ENCODE data around the gene ESYT2.
"Not testable (repeated sequence)": the region's sequence is repeated elsewhere in the genome, so short reads cannot be mapped to it uniquely, and the experiment has no call there.

Gene ESYT2, protein sequence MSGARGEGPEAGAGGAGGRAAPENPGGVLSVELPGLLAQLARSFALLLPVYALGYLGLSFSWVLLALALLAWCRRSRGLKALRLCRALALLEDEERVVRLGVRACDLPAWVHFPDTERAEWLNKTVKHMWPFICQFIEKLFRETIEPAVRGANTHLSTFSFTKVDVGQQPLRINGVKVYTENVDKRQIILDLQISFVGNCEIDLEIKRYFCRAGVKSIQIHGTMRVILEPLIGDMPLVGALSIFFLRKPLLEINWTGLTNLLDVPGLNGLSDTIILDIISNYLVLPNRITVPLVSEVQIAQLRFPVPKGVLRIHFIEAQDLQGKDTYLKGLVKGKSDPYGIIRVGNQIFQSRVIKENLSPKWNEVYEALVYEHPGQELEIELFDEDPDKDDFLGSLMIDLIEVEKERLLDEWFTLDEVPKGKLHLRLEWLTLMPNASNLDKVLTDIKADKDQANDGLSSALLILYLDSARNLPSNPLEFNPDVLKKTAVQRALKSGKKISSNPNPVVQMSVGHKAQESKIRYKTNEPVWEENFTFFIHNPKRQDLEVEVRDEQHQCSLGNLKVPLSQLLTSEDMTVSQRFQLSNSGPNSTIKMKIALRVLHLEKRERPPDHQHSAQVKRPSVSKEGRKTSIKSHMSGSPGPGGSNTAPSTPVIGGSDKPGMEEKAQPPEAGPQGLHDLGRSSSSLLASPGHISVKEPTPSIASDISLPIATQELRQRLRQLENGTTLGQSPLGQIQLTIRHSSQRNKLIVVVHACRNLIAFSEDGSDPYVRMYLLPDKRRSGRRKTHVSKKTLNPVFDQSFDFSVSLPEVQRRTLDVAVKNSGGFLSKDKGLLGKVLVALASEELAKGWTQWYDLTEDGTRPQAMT

DNA sequence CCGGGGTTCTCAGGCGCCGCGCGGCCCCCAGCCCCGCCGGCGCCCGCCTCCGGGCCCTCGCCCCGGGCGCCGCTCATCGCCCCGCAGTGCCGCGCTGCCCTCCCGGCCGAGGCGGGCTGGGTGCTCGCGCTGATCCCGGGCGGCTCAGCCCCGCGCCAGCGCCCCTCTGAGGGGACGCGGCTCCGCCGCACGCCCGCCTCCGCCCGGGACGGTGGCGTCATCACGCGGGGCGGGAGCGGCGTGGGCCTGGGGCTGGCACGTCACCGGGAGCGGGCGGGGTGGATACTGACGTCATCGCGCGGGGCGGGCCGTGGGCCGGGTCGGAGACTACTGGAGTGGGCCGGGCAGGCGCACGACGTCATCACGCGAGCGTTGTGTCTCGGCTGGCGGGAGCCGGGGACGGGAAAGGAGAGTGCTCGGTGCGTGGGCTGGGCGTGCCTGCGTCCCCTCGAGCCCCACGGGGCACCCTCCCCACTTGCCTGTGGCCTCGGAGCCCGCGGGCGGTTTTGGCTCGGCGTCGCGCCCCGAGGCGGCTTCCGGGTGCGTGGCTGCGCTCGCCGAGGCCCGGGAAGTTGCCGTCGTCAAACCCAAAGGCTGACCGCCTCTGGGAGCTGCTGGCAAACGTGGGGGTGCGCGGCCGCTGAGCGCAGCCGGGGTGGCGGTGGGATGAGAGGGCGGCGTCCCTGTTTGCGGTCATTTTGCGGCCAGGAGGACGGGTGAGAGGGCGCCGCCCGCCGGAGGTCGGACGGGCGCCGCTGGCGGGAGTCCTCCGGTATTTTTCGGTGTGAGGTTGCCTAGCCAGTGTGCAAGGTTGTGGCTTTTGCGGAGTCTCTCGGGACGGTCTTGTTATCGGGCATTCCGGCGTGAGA is at the start of gene ESYT2:
Gene ESYT2 (minus strand): TSS at position 168 of the 869 bp plus-strand sequence. CDS start 91 bp downstream, at position 77.
- DNase-seq: peak; percentile 94

DNA sequence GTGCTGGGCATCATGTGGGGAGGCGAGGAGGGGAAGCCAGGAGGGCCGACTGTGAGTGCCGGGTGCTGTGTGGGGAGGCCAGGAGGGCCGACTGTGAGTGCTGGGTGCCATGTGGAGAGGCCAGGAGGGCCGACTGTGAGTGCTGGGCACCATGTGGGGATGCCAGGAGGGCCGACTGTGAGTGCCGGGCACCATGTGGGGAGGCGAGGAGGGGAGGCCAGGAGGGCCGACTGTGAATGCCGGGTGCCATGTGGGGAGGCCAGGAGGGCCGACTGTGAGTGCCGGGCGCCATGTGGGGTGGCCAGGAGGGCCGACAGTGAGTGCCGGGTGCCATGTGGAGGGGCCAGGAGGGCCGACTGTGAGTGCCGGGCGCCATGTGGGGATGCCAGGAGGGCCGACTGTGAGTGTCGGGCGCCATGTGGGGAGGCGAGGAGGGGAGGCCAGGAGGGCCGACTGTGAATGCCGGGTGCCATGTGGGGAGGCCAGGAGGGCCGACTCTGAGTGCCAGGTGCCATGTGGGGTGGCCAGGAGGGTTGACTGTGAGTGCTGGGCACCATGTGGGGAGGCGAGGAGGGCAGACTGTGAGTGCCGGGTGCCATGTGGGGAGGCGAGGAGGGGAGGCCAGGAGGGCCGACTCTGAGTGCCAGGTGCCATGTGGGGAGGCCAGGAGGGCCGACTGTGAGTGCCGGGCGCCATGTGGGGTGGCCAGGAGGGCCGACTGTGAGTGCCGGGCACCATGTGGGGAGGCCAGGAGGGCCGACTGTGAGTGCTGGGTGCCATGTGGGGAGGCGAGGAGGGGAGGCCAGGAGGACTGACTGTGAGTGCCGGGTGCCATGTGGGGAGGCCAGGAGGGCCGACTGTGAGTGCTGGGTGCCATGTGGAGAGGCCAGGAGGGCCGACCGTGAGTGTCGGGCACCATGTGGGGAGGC is 49.1 kb upstream of the ESYT2 start:
- not testable (repeated sequence) for DNase-seq

DNA sequence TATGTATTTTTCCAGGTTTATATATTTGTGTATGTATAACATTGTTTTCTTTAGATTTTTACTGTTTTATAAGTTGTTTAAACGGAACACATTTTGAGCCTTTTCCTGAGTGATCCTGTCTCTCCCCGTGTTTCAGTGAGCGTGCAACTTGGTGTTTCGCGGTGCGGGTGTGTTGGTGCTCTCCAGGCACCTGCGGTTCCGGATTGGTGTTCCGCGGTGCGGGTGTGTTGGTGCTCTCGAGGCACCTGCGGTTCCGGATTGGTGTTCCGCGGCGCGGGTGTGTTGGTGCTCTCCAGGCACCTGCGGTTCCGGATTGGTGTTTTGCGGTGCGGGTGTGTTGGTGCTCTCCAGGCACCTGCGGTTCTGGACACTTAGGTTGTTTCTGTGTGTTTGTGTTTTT is 47.7 kb upstream of the ESYT2 start:
- DNase-seq: no peak

DNA sequence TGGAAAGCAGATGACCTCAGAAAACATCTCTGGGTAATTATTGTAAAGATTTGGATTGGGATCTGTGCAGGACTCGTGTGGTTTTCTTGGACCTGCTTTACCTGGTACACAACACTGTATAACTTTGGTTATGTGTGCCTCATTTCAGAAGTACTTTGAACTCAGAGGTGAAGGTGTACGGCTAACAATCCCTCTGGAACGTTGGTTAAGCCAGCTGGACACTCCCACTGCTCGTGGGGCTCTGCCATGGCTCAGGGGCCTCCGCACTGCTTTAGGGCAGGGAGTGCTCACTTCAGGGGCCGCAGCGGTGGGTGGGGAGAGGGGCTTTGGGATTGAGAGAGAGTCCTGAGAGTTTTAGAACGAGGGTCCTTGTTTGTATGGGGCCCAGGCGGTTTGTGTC is 40.6 kb upstream of the ESYT2 start:
- DNase-seq: no peak

DNA sequence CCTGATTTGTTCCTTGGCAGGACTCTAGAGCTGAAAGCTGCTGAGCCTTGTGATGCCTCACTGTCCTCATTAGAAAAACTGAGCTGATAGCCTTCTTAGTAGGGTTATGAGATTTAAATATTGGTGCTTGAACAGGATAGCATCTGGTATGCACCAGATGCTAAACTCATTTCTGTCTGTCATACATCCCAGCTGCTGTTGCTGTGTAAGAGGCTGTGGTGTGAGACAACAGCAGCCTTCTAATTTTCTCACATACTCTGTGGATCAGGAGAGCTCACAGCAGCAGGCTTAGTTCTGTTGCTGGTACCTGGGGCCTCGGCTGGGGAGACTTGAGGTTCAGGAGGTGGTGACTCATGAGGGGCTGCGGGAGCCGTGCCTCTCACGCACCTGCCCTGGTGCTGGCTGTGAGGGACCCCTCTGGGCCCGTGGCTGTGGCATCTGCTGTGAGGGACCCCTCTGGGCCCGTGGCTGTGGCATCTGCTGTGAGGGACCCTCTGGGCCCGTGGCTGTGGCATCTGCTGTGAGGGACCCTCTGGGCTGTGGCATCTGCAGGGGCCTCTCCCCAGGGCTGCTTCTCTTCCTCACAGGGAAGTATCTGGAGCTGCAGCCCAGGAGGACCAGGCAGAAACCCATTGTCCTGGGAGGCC is 39.6 kb upstream of the ESYT2 start:
- DNase-seq: no peak

DNA sequence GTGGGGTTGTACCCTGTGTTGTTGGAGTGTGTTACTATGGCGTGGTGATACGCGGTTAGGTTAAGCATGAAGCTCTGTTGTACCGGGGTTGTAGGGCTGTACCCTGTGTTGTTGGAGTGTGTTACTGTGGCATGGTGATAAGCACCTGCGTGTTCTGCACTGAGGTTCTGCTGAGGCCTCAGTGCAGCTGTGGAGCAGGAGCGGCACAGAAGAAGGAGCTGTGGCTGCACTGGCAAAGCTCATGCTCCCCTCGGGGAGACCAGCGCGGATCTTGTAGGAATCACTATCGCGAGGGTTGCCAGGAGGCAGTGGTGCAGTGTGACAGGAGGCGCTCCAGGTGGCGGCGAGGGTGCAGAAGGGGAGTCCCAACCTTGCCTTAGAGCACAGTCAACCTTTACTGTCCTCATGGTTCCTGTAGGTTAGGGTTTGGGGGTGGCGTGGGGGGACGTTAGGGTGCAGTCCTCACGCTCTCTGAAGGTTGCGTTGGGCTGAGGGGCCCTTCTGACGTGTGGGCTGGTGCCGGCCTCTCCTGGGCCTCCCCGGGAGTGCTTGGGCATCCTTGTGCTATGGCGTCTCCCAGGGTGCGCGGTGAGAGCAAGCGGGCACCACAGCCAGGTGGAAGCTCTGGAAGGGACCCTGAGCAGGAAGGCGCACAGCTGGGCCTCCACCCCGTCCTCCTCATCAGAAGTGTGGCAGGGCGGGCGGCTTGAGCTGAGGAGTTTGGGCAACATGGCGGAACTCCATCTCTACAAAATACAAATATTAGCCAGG is 38.1 kb upstream of the ESYT2 start:
- DNase-seq: no peak

DNA sequence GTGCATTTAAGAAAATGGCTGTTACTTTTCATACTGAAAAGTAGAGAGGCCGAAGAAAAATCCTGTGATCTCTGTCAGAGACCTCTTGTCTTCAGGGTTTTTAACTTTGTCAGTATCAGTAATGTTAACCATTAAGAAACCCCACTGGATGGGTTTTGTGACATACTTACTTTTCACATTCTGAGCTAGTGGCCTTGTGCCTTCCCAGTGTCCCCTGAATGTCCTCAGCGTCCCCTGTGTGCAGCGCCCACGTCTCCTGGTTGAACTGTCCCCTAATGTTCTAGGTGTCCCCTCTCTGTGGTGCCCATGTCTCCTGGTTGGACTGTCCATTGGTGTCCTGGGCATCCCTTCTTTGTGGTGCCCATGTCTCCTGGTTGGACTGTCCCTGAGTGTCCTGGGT is 36.7 kb upstream of the ESYT2 start:
- no peak for DNase-seq

DNA sequence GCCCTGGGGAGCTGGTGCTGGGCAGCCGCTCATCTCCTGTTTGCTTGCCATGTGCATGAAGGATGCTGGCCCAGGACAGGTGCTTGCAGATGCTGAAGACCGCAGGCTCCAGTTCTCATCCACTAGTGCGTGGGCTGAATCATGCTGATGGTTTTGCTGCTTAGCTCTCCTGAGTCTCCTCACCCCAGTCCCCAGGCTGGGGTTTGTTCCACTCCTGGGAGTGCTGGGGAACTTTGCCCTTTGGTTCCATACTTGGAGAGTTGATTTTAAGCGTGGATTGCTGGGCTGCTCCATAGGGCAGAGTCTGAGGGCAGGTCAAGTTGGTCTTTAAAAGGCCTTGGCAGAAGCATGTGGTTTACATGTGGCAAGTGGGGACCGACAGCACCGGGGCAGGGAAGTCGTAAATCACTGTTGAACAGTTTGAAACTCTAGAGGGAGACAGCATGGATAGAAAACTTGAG is 36.2 kb upstream of the ESYT2 start:
- DNase-seq: peak; percentile 7

DNA sequence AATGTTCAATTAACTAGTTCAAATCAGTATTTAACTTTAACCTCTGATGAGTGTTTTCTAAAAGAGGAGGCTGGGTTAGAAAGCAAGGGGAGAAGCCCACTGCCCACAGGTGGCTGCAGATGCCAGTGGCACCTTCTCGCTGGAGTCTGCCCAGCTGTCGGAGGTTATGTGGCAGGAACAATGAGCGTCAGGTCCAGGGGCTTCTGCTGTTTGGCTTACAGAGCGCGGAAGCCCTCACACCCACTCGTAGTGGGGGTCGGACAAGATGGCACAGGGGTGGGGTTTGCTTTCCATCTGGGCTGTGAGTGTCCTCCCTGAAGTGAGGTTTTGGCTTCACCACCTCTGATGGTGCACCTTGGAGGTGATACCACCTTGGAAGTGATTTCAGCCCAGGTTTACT is 35.5 kb upstream of the ESYT2 start:
- DNase-seq: no peak

DNA sequence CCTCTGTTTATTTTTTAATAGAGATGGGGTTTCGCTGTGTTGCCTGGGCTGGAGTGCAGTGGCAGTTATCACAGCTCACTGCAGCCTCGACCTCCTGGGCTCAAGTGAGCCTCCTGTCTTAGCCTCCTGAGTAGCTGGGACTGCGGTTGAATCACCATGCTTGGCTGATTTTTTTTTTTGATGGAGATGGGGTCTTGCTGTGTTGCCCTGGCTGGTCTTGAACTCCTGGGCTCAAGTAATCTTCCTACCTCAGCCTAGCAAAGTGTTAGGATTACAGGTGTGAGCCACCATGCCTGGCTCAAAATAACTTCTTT is 35.2 kb upstream of the ESYT2 start:
- no peak for DNase-seq

DNA sequence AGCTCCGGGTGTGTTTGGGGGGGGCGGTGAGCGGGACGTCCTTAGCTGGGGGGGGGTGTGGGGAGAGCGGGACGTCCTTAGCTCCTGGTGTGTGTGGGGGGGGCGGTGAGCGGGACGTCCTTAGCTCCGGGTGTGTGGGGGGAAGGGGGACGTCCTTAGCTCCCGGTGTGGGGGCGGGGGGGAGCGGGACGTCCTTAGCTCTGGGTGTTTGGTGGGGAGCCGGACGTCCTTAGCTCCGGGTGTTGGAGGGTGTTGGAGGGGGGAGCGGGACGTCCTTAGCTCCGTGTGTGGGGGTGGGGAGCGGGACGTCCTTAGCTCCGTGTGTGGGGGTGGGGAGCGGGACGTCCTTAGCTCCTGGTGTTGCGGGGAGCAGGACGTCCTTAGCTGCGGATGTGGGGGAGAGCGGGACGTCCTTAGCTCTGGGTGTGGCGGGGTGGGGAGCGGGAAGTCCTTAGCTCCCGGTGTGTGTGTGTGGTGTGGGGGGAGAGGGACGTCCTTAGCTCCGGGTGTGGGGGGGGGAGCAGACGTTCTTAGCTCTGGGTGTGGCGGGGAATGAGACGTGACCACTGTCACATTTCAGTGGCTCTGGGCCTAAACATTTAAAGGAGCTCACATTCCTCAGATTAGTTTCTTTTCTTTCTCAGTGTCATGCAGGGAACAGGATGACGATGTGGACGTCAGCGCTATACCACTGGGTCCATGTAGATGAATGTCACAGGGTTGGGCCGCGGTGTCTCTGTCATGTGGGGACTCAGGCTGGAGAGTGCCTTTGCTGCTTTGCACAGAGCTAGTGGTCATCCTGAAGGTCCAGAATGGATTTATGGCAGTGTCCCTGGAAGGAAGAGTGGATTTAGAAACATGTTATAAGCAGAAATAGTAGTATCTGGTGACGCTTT is 34.5 kb upstream of the ESYT2 start:
- DNase-seq: peak; percentile 64

DNA sequence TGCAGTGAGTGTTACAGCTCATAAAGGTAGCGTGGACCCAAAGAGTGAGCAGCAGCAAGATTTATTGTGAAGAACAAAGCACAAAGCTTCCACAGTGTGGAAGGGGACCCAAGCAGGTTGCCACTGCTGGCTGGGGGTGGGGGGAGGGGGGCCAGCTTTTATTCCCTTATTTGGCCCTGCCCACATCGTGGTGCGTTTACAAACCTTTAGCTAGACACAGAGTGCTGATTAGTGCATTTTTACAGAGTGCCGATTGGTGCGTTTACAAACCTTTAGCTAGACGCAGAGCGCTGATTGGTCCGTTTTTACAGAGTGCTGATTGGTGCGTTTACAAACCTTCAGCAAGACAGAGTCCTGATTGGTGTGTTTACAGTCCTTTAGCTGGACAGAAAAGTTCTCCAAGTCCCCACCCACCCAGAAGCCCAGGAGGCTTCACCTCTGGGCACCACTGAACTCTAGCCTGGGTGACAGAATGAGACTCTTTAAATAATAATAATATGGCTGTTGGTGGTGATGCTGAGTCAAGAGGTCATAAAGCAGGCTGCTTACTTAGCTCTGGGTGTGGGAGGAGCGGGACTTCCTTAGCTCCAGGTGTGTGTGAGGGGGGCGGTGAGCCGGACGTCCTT is 33.8 kb upstream of the ESYT2 start:
- DNase-seq: peak; percentile 59

DNA sequence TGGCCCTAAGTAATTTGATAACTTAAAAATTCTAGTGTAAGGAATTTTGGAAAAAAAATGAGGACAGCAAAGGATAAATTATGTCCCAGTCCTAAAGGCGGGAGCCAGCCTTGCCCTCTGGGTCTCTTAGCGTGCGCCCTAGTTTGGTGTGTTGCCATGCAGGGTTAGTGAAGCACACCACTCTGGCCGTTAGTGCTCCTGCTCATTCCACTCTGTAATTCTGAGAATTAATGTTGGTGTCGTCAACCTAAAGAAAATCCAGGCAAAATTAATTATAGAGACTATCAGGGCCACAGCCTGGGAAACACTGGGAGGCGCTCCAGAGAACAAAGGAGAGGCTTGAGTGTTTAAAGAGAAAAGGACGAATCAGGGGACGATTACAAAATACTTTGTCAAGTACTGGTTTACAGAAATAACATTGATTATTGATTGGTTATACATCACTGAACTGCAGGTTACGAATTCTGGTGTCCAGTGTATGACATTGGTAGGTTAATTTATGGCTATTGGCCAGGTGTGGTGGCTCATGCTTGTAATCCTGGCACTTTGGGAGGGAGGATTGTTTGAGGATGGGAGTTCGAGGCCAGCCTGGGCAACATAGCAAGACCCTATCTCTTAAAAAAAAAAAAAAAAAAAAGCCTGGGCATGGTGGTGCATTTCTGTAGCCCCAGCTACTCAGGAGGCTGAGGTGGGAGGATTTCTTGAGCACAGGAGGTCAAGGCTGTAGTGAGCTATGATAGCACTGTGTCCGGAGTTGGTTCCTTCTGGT is 32.8 kb upstream of the ESYT2 start:
- DNase-seq: no peak

DNA sequence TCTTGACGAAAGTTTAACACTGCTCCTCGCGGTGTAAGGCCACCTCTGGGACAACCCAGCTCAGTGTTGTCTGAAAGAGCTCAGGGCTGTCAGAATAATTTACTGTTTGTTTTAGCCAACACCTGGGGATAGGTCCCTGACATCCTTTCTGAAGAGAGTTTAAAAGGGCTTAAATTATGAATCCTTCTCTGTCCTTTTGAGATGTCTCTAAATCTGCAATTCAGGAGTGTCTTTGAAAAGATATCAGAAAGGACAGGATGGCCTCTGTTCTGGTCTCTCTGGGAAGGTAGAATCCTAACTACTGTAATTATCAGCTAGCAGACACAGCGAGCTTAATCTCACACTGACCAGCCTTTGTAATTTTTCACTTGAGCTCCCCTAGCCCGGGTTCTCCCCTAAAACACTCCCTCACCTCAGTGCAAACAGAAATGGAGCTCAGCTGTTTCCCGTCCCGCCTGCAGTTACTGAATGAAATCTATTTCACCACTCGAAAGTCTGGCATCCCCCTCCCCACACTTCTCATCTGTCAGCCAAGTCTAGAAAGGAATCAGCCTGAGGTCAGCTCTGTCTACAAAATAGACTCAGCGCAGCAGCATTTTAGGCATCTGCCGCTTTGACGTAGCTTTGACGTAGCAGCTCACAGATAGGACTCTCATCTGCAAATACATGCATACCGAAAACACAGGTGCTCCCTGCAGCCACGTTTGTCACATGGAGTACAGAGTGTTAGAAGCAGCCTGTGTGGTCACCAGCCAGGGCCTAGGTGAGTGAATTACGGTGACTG is 31.9 kb upstream of the ESYT2 start:
- peak; percentile 26 for DNase-seq

DNA sequence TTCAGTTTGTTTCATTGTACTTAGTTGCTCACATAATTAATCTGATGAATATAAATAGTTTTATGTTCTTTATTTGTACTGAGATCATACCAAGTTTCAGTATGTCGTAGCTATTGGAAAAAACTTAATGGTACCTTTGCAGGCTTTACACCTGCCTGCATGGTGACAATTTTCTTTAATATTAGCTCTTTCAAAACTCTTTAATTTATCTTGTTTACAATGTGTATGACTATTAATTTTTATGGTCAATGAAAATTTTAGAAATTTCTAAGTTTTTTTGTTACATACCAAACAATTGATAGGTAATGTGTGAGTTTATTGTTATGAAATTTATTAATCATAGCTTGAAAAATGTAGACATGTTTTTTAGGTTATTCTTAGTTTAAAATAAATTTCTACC is 31.1 kb upstream of the ESYT2 start:
- DNase-seq: no peak

DNA sequence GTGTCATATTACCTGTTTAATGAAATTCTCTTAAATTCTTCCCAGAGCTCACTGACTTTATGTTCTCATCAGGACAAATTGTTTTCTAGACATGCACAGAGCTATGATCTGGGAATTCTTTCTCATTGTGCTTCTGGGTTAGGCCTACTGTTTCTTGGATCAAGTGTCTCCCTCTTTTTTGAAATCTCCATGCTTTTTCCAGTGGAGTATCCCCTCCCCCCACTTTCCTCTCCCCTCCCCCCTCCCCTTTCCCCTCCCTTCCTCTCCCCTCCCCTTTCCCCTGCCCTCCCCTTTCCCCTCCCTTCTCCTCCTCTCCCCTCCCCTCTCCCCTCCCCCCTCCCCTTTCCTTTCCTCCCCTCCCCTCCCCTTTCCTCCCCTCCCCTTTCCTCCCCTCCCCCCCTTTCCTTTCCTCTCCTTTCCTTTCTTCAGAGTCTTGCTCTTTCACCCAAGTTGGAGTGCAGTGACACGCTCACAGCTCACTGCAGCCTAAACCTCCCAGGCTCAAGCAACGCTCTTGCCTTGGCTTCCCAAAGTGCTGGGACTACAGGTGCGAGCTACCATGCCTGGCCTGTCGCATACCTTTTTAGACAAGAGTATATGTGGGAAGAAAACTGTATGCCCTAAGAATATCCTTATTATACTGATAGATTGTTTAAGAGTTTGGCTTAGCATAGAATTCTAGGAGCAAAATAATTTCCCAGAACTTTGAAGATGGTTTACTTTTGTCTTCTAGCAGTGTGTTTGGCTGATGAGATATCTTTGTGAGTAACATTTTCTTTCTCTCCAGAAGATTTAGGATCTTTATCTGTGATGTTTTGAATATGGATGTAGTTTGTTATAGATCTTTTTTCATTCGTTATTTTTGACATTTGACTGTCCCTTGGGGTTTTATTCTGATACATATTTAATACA is 29.5 kb upstream of the ESYT2 start:
- DNase-seq: peak; percentile 31
